Stimulated activated CD8-positive, alpha-beta memory T cell treated with anti-CD3 and anti-CD28 coated beads, Interleukin-4, amount 100 ng/mL, for 1 hour (primary cell): ENCODE results near the gene AP1G2.
"Not testable (repeated sequence)": the region's sequence is repeated elsewhere in the genome, so short reads cannot be mapped to it uniquely, and the experiment has no call there.

Experiments
- DNase-seq, 2 donors: peaks; one replicate each; pipeline ENCODE4 v3.0.0-alpha.2; 2020; ENCODE audit warnings: low read depth in 2 of 2, low spot score in 1 of 2

Gene AP1G2

DNA sequence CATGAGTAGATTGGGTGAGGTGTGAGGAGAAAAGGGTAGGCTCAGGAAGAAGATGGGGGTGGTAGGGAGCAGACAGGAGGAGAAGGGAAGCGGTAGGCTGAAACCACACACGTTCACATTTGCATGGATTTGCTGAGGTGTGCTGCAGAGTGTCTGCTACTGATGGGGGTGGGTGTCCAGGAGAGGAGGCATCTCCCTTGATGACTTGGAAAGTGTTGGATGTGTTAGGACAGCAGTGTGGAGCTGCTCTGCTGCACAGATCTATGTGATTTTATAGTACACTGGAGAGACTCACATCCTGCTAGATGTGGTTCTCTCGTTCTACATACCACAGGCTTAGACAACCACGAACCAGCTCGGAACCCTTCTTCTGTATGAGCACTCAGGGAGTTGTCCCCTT lies 25.3 kb downstream of the AP1G2 start:
- DNase-seq = no peak

DNA sequence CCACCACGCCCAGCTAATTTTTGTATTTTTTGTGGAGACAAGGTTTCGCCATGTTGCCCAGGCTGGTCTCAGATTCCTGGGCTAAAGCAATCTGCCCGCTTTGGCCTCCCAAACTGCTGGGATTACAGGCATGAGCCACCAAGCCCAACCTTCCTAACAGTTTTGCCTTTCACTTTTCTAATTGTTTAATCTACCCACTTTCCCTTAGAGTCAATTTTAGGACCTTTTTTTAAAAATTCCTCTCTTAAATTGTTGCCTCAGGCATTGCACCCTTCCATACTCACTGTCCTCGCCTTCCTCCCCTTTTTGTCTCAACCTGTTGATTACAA lies 27.5 kb downstream of the AP1G2 start:
- DNase-seq = no peak

DNA sequence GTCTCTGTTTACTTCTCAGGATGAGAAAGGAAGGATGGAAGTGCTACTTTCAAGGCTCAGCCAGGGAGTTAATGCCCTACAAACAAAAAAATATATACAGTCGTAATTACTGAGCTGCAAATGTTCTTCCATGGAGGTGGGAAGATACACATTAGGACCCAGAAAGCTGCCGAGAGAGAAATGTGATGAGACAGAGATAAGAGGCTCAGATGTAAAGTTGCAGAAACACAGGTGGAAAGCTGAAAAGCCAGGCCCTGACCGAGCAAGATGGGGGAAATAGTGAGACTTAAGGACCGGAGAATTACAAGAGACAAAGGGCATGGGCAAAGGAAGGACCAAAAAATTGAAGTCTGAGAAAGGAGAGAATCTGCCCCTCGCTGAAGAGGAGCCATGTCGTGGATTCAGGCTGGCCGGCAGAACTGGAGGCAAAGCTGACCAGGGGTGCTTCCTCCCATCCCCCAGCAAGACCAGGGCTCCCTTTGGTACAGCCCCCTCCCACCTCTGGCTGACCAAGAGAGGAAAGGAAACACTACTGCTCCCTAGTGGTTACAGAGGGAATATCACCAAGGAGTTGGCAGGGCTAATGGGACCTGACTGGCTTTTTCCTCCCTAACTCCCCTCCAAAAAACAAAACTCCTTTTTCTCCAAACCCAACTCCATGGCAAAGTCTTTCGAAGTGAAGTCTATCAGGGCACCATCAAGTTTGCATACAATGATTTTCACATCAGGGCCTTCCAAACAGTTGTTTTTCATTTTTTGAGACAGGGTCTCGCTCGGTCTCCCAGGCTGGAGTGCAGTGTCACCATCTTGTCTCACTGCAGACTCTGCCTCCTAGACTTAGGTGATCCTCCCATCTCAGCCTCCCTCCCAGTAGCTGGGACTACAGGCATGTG lies 28.1 kb downstream of the AP1G2 start:
- DNase-seq = no peak

GRCh38 chr14:23538785-23539184 lies 28.8 kb downstream of the AP1G2 start:
- no peak for DNase-seq

DNA sequence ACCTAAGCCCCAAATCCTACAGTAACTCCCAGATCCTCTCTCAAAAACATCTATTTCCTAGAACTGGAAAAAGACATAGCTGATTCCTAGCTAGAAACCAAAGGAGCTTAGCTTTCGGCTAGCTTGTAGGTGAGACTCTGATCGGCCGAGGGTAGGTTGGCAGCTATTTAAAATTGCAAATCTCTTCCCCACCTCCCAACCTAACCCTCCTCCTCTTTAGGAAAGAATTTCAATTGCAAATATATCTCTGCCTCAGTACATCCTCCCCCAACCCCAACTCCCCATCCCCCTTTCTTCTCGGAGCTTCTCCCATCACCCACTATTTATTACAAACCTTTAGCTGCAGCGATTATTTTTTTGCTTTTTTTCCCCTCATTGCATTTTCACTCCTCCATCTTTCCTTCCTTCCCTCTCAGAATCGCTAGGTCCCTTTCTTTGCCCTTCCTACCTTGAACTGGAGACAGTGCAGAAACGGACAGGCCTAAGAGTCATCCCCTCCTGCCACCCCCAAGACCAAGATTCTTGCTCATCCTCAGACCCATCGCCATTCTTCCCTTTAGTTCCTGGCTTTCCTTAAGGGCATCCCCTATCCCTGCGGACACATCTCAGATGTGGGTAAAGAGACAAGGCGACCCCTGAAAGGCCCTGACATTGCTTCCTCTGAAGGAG lies 29.4 kb downstream of the AP1G2 start:
- DNase-seq = no peak

GRCh38 chr14:23537351-23538049 lies 30.1 kb downstream of the AP1G2 start:
- no peak for DNase-seq

DNA sequence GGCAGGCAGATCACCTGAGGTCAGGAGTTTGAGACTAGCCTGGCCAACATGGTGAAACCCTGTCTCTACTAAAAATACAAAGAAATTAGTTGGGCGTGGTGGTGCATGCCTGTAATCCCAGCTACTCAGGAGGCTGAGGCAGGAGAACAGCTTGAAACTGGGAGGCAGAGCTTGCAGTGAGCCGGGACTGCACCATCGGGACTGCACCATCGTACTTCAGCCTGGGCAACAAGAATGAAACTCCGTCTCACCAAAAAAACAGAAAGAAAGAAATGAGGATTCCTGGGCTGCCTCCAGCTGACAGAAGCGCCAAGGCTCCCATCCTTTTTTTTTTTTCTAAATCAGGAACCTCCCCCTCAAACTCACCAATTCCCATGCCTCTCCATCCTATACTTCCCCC lies 30.7 kb downstream of the AP1G2 start:
- not testable (repeated sequence) for DNase-seq

DNA sequence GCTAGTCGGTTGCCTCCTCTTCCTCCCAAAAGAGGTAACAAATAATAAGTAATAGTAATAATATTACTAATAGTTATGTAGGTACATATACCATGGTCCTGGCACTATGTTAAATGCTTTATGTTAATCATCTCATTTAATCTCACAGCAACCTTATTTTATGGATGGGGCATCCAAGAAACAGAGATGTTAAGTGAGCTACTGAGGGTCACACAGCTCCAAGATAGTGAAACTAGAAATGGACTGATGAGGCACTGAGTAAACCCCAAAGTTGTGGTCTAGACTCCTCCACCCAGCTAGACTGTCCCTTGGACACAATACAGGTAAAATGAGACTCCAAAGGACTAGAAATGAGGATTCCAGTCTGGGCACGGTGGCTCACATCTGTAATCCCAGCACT lies 31.1 kb downstream of the AP1G2 start:
- no peak for DNase-seq

DNA sequence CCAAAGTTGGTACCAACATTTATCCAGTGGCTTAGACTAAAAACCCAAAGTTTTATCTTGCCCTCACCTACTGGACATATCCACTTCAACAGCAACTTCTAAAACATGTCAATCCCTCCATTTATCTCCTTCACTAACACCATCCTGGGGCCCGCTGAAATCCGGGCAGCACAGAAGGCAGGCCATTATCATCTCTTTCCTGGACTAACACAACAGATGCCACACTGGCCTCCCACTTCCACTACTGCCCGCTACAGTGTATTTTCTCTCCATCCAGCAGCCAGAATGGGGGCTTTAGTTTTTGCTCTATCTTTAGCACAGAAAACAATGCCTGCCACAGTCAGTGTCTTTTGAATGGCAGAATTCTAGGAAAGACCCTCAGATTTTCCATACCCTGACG lies 31.6 kb downstream of the AP1G2 start:
- no peak for DNase-seq

GRCh38 chr14:23533652-23534435 lies 33.7 kb downstream of the AP1G2 start:
- DNase-seq = no peak

DNA sequence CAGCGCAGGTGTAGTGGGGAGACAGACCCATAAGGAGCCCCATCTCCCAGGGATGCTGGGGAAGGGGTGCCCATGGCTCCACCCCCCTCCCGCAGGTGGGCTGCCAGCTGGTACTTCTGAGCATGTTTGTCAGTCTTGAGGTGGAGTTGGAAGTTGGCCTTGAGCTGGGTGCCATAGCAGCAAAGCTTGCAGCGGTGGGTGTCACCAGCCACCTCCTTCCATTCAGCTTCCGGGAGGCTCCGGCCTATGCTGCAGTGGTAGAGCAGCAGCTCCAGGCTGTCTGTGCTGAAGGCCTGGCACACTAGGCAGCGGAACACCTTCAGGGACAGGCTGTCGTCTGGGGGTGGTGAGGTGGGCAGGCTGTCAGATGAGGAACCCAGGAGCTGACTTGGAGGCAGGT lies 34.9 kb downstream of the AP1G2 start:
- no peak for DNase-seq

DNA sequence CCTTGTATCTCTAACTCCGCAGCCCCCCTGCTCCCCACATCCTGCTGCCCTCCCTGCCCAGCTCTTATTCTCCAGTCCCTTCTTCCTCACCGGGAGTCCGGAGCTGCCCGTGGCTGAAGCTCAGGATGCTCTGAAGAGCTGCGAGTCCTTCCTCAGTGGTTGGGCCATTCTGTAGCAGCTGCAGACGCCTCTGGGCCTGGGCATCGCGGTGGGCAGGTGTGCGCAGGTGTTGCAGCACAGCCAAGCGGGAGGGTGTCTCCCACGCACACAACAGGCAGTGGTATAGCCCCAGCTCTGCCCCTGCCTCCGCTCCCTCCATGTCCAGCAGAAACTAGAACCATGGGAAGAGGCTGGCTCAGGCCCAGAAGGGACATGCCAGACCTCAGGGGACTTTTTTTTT lies 36.2 kb downstream of the AP1G2 start:
- DNase-seq = no peak

GRCh38 chr14:23530375-23531055 lies 37.1 kb downstream of the AP1G2 start:
- DNase-seq = no peak

GRCh38 chr14:23529016-23529415 lies 38.6 kb downstream of the AP1G2 start:
- no peak for DNase-seq

- no peak for DNase-seq
These were observed 39.0 kb downstream of the AP1G2 start for GRCh38 chr14:23528555-23528954.

GRCh38 chr14:23525611-23526010 lies 42.0 kb downstream of the AP1G2 start:
- DNase-seq = no peak

- DNase-seq = no peak
These were observed 42.6 kb downstream of the AP1G2 start for GRCh38 chr14:23524954-23525353.

- no peak for DNase-seq
These were observed 44.2 kb downstream of the AP1G2 start for GRCh38 chr14:23523229-23524016.

DNA sequence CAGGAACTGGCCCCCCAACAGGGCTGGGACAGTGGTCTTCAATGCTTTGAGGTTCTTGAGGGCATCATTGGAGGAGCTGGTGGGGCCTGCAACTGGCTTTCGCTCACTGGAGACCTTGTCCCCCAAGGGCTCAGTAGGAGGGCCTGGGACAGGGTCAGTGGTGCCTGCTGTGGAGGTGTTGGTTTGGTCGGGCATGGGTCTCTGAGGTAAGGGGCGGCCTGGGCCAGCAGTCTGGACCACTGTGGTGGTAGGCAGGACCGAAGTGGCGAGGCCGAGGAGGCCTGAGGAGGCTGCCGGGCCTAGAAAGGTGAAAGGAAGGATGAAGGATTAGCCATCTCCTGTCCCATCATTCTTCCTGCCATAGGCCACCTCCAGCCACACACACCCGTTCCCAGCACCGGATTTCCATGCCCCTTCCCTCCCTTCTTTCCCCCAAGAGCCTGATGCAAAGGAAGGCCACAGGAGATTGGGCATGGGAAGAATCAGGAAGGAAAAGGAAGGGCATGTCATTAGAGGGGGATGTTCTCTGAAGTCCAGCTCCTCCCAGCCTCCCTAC lies 44.9 kb downstream of the AP1G2 start:
- DNase-seq = no peak
